ENCODE results near the gene ARHGAP8. TPM values are rescaled to one million over a fixed set of nuclear protein-coding genes. Genes with fewer than 3 reads are reported as not detected.

ARHGAP8 gene
- total and polyA plus RNA-seq, 10 of the 15 experiments (the other 5 are each of a cell fraction or from before 2014, with no cell fraction given), result 0.33 TPM; not detected in 9

DNA sequence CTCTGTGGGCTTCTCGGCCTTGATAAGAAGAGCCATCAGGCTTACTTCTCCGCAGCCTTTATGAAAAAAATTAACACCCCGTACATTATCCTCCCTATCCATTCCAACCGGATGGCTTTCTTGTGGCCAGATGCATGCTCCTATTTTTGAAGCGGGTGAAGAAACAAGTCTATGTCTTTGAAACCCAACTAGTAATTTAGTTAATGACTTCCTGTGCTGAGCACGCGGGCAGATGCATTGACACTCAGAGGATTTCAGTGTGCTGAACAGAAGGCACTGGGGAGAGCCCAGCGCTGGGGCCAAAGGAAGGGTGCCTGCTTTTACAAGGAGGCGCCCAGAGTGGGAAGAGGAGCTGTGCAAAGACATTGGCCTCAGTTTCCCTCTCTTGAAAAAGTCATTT is 53.3 kb downstream of the ARHGAP8 start:
- BruUV-seq (replicated peaks), result no TSS peak
- no peak for FAIRE-seq
- TF ChIP-seq ZNF622 (IDR thresholded peaks at IDR 0.05), result no peak
- TF ChIP-seq CHD1 (IDR thresholded peaks at IDR 0.05; ENCODE audit: low read depth, low read length), result no peak
- TF ChIP-seq CBX5 (IDR thresholded peaks at IDR 0.05; ENCODE audit: low read depth), result no peak
- TF ChIP-seq FOXM1 (IDR thresholded peaks at IDR 0.05; ENCODE audit: low read depth, low read length), result no peak
- TF ChIP-seq, protein P1, sequence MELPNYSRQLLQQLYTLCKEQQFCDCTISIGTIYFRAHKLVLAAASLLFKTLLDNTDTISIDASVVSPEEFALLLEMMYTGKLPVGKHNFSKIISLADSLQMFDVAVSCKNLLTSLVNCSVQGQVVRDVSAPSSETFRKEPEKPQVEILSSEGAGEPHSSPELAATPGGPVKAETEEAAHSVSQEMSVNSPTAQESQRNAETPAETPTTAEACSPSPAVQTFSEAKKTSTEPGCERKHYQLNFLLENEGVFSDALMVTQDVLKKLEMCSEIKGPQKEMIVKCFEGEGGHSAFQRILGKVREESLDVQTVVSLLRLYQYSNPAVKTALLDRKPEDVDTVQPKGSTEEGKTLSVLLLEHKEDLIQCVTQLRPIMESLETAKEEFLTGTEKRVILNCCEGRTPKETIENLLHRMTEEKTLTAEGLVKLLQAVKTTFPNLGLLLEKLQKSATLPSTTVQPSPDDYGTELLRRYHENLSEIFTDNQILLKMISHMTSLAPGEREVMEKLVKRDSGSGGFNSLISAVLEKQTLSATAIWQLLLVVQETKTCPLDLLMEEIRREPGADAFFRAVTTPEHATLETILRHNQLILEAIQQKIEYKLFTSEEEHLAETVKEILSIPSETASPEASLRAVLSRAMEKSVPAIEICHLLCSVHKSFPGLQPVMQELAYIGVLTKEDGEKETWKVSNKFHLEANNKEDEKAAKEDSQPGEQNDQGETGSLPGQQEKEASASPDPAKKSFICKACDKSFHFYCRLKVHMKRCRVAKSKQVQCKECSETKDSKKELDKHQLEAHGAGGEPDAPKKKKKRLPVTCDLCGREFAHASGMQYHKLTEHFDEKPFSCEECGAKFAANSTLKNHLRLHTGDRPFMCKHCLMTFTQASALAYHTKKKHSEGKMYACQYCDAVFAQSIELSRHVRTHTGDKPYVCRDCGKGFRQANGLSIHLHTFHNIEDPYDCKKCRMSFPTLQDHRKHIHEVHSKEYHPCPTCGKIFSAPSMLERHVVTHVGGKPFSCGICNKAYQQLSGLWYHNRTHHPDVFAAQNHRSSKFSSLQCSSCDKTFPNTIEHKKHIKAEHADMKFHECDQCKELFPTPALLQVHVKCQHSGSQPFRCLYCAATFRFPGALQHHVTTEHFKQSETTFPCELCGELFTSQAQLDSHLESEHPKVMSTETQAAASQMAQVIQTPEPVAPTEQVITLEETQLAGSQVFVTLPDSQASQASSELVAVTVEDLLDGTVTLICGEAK (IDR thresholded peaks at IDR 0.05; ENCODE audit: borderline replicate concordance), result no peak
- no peaks in the 10 kb centered on the region; the same call in 1 of the 2 replicates for H3K4me1 ChIP-seq (ENCODE audit: control insufficient read depth, insufficient read depth, low read length)
- no peak overlapping the region for H3K27ac ChIP-seq (ENCODE audit: control insufficient read depth, insufficient read depth)
- H2AFZ ChIP-seq (ENCODE audit: control insufficient read depth, low read depth, low read length), result no peak overlapping the region
- 40% methylated on average over 9 of the region's 9 CpGs for WGBS (ENCODE audit: insufficient coverage, insufficient replicate concordance, low lambda C conversion rate, missing lambda C conversion rate)
- in situ Hi-C loops (cut with MboI) (no loop called here), intact Hi-C loops (cut with micrococcal nuclease; ENCODE audit: unreplicated experiment) (no loop called here)
- no peaks in the 10 kb centered on the region for H3K9me3 ChIP-seq (replicated peaks; ENCODE audit: control insufficient read depth, insufficient read depth, low read length)
- H3K27me3 ChIP-seq (replicated peaks in 1 of 2; ENCODE audit: control insufficient read depth in 2 of 2, insufficient read depth in 2 of 2, low read length in 1 of 2), result peaks cover 0 to 2% of the 10 kb centered on the region in 2 experiments; a peak in 2 of 4 replicates
- DNase-seq (ENCODE audit: low read depth, low spot score), result no peak
- no peak overlapping the region for H3K4me2 ChIP-seq (ENCODE audit: control insufficient read depth, insufficient read depth)
- ATAC-seq, result no peak
- no peak overlapping the region for H3K4me3 ChIP-seq
- CTCF ChIA-PET, result no interaction called here
- no peaks in the 10 kb centered on the region for H3K79me2 ChIP-seq (ENCODE audit: control insufficient read depth, insufficient read depth, low read length)
- SMC1A ChIA-PET (ENCODE audit: uncharacterized antibody, unreplicated experiment), result no interaction called here
- H4K20me1 ChIP-seq (ENCODE audit: control insufficient read depth, insufficient read depth), result no peaks in the 10 kb centered on the region; the same call in 1 of the 2 replicates
- no peak overlapping the region for H3K9ac ChIP-seq (ENCODE audit: control insufficient read depth, insufficient read depth, low read length)
- RAD21 ChIA-PET (ENCODE audit: unreplicated experiment), result no interaction called here
- H3K36me3 ChIP-seq (ENCODE audit: control insufficient read depth in 2 of 2, insufficient read depth in 2 of 2, low read length in 1 of 2), result no peaks in the 10 kb centered on the region
- POLR2A ChIA-PET, result no interaction called here

Measured in GM12878 (cell line).